ENCODE data around the gene DHTKD1. TPM values are rescaled to one million over a fixed set of nuclear protein-coding genes. Genes with fewer than 3 reads are reported as not detected.
"Not testable (repeated sequence)": the region's sequence is repeated elsewhere in the genome, so short reads cannot be mapped to it uniquely, and the experiment has no call there.

DHTKD1 gene
- total RNA-seq, 2 experiments from 2014 or later, result 17.0 to 20.1 TPM

DNA sequence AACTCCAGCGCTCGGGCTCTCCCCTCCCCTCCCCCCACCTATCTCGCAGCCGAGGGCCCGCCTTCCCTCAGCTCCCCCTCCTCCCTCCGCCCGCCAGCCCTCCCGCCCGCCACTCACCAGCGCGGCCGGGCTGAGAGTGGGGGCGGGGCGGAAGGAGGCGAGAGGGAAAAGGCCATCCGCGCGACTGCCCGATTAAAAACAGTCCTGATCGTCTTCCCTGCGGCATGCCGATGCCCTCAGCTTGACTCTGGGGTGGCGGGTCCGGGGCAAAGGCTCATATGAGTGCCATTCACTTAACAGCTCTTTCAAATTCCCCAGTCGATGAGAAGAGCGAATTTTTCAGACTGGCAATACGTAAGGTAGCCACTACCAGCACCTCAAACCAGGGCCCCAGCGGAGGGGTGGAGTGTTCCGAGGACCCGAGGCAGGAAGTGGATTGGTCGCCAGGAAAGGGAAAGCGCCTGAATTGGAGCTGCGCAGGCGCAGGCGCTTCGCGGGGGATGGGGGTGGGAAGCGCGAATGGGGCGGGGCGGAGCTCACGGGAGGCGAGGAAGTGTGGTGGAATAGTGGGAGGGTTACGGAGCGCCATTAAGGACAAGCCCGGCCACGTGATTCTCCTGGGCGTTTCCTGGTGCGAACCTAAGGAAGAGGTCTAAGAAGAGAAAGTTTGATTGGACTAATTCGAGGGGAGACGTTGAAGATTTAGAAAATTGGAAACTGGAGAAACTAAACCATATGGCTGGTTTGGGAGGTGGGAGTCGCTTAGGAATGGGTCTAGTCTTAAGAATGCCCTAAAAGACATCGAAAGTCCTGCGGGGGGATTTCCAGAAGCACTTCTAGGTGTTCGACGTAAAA lies 25.7 kb upstream of the DHTKD1 start, which contains the start of gene UPF2:
UPF2 (minus strand) TSS at position 13 of the 855 bp plus-strand sequence. CDS start 7,386 bp downstream, outside the sequence.
- Mint-ChIP-seq H3K4me3 (peak within 1 kb of the TSS; percentile 98), H3K36me3 (ENCODE audit: low read depth) (peaks cover 9% of the 10 kb centered on the region), H3K27ac (peak within 1 kb of the TSS; percentile 99), H3K27me3 (ENCODE audit: low read depth) (no peaks in the 10 kb centered on the region), H3K4me1 (ENCODE audit: low read depth) (peaks cover 33% of the 10 kb centered on the region), H3K9me3 (no peaks in the 10 kb centered on the region)
- peak; percentile 98 for DNase-seq
- intact Hi-C loops (cut with micrococcal nuclease), result loop anchor here (1.0 to 10.0 kb wide), 7 partner anchors 25 to 1259 kb away; partner anchors contain the start of genes DHTKD1, NUDT5, PHYH and SEC61A2
- CTCF ChIA-PET, result interaction anchor here (0.7 to 1.4 kb wide), 2 partner anchors 20 to 152 kb away, joined by 4 to 5 read pairs; partner anchors contain the start of genes CDC123 and NUDT5

DNA sequence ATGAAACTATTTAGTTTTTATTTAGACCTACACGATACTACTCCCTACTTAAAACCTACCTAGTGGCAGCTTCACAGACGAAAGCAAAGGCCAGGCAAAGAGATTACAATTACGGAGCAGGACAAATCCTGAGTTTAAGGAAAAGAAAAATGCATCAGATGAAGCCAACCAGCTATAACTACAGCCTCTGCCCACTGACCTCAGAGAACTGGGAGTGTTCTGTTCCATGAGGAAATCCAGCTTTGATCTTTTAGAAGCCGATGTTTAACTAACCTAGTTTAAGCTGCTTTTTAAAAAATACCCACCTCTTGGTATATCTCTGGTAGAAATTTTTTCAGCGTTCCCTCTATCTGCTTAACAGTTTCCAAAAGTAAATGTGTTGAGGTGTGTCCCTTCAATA lies 23.2 kb upstream of the DHTKD1 start:
- intact Hi-C loops (cut with micrococcal nuclease), result loop anchor here (10.0 kb wide), 1 partner anchor 871 kb away; no protein-coding TSS in a partner anchor
- CTCF ChIA-PET, result no interaction called here
- Mint-ChIP-seq H3K4me1 (ENCODE audit: low read depth) (peaks cover 17% of the 10 kb centered on the region), H3K27me3 (ENCODE audit: low read depth) (no peaks in the 10 kb centered on the region), H3K36me3 (ENCODE audit: low read depth) (peaks cover 3% of the 10 kb centered on the region), H3K9me3 (no peaks in the 10 kb centered on the region), H3K4me3 (no peak overlapping the region), H3K27ac (no peak overlapping the region)
- no peak for DNase-seq

DNA sequence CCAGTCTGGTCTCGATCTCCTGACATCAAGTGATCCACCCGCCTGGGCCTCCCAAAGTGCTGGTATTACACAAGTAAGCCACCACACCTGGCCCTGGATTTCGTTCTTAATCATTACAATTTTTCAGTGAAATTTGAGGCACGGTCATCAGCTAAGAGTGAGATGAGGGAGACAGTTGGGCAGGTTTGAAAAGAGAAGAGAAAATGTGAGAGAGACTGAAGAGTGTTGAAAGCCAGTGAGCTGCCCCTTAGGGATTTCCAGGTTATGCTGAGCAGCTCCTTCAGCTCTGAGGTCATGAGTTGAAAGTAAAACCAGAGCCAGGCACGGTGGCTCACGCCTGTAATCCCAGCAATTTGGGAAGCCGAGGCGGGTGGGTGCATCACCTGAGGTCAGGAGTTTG lies 20.2 kb upstream of the DHTKD1 start:
- Mint-ChIP-seq H3K27me3 (ENCODE audit: low read depth) (no peaks in the 10 kb centered on the region), H3K27ac (no peak overlapping the region), H3K36me3 (ENCODE audit: low read depth) (no peaks in the 10 kb centered on the region), H3K4me1 (ENCODE audit: low read depth) (peaks cover 2% of the 10 kb centered on the region), H3K4me3 (no peak overlapping the region), H3K9me3 (no peaks in the 10 kb centered on the region)
- CTCF ChIA-PET, result no interaction called here
- no peak for DNase-seq
- intact Hi-C loops (cut with micrococcal nuclease), result loop anchor here (10.0 kb wide), 1 partner anchor 874 kb away; no protein-coding TSS in a partner anchor

- Mint-ChIP-seq H3K36me3 (ENCODE audit: low read depth) (no peaks in the 10 kb centered on the region), H3K27me3 (ENCODE audit: low read depth) (no peaks in the 10 kb centered on the region), H3K9me3 (no peaks in the 10 kb centered on the region), H3K4me1 (ENCODE audit: low read depth) (no peaks in the 10 kb centered on the region), H3K27ac (no peak overlapping the region), H3K4me3 (no peak overlapping the region)
- intact Hi-C loops (cut with micrococcal nuclease), result no loop called here
- CTCF ChIA-PET, result interaction anchor here (0.5 to 1.0 kb wide), 2 partner anchors 13 to 541 kb away, joined by 3 read pairs; no protein-coding TSS in a partner anchor
- no peak for DNase-seq
Observed at GRCh38 chr10:12050528-12050927, 18.2 kb upstream of the DHTKD1 start.

DNA sequence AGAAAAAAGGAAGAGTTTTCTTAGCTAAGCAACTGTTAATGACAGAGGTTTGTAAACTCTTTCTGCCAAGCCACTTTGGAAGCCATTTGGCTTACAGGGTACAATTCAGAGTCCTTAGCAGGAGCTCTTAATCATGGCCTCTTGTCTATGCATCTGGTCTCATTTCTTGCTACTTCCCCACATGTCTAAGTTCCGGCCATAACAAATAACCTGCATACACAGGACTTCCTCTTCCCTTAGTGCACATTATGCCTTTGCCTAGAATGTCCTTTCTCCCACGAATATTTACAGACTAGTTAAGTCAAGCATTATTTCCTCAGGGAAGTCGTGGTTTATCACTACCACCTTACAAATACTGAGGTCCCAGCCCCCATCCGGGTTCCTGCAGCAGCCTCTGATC lies 17.5 kb upstream of the DHTKD1 start:
- no peaks in the 10 kb centered on the region for H3K36me3 Mint-ChIP-seq (ENCODE audit: low read depth)
- no peaks in the 10 kb centered on the region for H3K4me1 Mint-ChIP-seq (ENCODE audit: low read depth)
- no peak for DNase-seq
- no peaks in the 10 kb centered on the region for H3K27me3 Mint-ChIP-seq (ENCODE audit: low read depth)
- H3K4me3 Mint-ChIP-seq, result no peak overlapping the region
- no peaks in the 10 kb centered on the region for H3K9me3 Mint-ChIP-seq
- no peak overlapping the region for H3K27ac Mint-ChIP-seq
- intact Hi-C loops (cut with micrococcal nuclease), result no loop called here
- CTCF ChIA-PET, result interaction anchor here (0.5 to 1.0 kb wide), 3 partner anchors 12 to 540 kb away, joined by 3 read pairs; no protein-coding TSS in a partner anchor

- H3K36me3 Mint-ChIP-seq (ENCODE audit: low read depth), result no peaks in the 10 kb centered on the region
- intact Hi-C loops (cut with micrococcal nuclease), result no loop called here
- no peaks in the 10 kb centered on the region for H3K4me1 Mint-ChIP-seq (ENCODE audit: low read depth)
- no peak overlapping the region for H3K4me3 Mint-ChIP-seq
- H3K27ac Mint-ChIP-seq, result no peak overlapping the region
- DNase-seq, result no peak
- CTCF ChIA-PET, result interaction anchor here (1.0 kb wide), 1 partner anchor 11 kb away, joined by 3 read pairs; no protein-coding TSS in a partner anchor
- H3K9me3 Mint-ChIP-seq, result no peaks in the 10 kb centered on the region
- H3K27me3 Mint-ChIP-seq (ENCODE audit: low read depth), result no peaks in the 10 kb centered on the region
Observed at GRCh38 chr10:12055732-12056131, 13.0 kb upstream of the DHTKD1 start.

DNA sequence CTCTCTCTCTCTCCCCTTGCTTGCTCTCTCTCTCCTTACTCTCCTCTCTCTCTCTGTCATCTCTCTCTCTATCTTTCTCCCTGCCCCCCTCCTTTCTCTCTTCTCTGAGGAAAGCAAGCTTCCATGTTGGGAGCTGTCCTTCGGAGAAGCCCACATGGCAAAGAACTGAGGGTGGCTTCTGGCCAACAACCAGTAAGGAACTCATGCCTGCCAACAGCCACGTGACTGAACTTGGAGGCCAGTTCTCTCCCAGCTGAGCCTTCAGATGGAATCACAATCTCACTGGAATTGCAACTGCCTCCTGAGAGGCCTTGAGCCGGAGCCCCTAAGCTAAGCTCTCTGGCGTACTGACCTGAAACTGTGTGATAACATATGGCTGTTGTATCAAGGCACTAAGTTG lies 12.0 kb upstream of the DHTKD1 start:
- H3K9me3 Mint-ChIP-seq, result no peaks in the 10 kb centered on the region
- H3K36me3 Mint-ChIP-seq (ENCODE audit: low read depth), result no peaks in the 10 kb centered on the region
- H3K4me1 Mint-ChIP-seq (ENCODE audit: low read depth), result no peaks in the 10 kb centered on the region
- CTCF ChIA-PET, result interaction anchor here (0.6 kb wide), 1 partner anchor 26 kb away, joined by 3 read pairs; no protein-coding TSS in a partner anchor
- H3K27me3 Mint-ChIP-seq (ENCODE audit: low read depth), result no peaks in the 10 kb centered on the region
- no peak overlapping the region for H3K4me3 Mint-ChIP-seq
- no peak for DNase-seq
- H3K27ac Mint-ChIP-seq, result no peak overlapping the region
- intact Hi-C loops (cut with micrococcal nuclease), result no loop called here

GRCh38 chr10:12061124-12061523 lies 7.6 kb upstream of the DHTKD1 start:
- Mint-ChIP-seq H3K4me1 (ENCODE audit: low read depth) (no peaks in the 10 kb centered on the region), H3K36me3 (ENCODE audit: low read depth) (no peaks in the 10 kb centered on the region), H3K4me3 (no peak overlapping the region), H3K27me3 (ENCODE audit: low read depth) (no peaks in the 10 kb centered on the region), H3K27ac (no peak overlapping the region), H3K9me3 (no peaks in the 10 kb centered on the region)
- intact Hi-C loops (cut with micrococcal nuclease), result no loop called here
- DNase-seq, result no peak
- CTCF ChIA-PET, result no interaction called here

DNA sequence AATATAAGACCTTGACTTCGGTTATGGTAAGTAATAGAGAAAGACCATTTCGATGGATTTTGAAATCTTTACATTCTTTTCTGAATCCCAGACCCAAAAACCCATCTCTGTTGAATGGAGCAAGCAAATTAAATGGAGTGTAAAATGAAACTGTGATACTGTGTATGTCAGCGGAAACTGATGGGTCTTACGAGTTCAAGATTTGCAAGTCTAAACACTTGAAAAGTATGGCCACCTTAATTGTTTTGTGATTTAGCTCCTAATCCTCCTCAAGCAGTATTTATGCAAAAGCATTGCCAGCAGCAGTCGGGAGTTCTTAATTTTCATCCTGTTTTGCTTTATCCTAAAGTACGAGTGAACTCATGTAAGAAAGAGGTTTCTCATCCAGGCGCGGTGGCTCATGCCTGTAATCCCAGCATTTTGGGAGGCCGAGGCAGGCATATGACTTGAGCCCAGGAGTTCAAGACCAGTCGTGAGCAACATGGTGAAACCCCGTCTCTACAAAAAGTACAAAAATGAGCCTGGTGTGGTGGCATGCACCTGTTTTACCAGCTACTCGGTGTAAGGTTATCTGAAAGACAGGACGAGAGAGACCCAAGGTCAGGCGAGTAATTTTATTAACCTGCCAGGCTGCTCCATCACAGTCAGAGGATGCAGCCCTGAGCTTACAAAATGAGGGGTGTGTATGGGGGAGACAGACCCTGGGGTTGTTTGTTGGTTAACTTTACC lies 5.8 kb upstream of the DHTKD1 start:
- no peak overlapping the region for H3K27ac Mint-ChIP-seq
- no peak for DNase-seq
- H3K4me1 Mint-ChIP-seq (ENCODE audit: low read depth), result peaks cover 3% of the 10 kb centered on the region
- no peaks in the 10 kb centered on the region for H3K36me3 Mint-ChIP-seq (ENCODE audit: low read depth)
- intact Hi-C loops (cut with micrococcal nuclease), result no loop called here
- H3K27me3 Mint-ChIP-seq (ENCODE audit: low read depth), result no peaks in the 10 kb centered on the region
- no peaks in the 10 kb centered on the region for H3K9me3 Mint-ChIP-seq
- no peak overlapping the region for H3K4me3 Mint-ChIP-seq
- CTCF ChIA-PET, result interaction anchor here (0.6 kb wide), 1 partner anchor 12 kb away, joined by 3 read pairs; no protein-coding TSS in a partner anchor

DNA sequence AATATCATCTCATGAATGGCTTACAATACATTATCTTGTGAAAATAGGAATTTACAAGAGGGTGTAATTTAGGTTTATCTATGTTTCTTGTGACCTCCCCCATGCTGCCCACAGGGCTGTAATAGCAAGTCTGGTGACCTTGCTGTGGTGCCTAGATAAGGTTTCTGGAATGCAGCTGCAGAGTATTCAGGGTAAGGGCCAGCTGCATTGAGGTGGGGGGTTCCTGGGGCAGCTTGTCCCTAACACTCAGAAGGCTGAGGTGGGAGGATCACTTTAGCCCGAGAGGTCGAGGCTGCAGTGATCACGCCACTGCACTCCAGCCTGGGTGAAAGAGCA lies 5.3 kb upstream of the DHTKD1 start:
- no peaks in the 10 kb centered on the region for H3K9me3 Mint-ChIP-seq
- no peak overlapping the region for H3K4me3 Mint-ChIP-seq
- CTCF ChIA-PET, result interaction anchor here (0.6 kb wide), 1 partner anchor 13 kb away, joined by 3 read pairs; no protein-coding TSS in a partner anchor
- no peaks in the 10 kb centered on the region for H3K27me3 Mint-ChIP-seq (ENCODE audit: low read depth)
- H3K36me3 Mint-ChIP-seq (ENCODE audit: low read depth), result no peaks in the 10 kb centered on the region
- no peak overlapping the region for H3K27ac Mint-ChIP-seq
- peaks cover 6% of the 10 kb centered on the region for H3K4me1 Mint-ChIP-seq (ENCODE audit: low read depth)
- intact Hi-C loops (cut with micrococcal nuclease), result no loop called here
- DNase-seq, result no peak

- Mint-ChIP-seq H3K27ac (no peak overlapping the region), H3K27me3 (ENCODE audit: low read depth) (no peaks in the 10 kb centered on the region), H3K36me3 (ENCODE audit: low read depth) (no peaks in the 10 kb centered on the region), H3K4me1 (ENCODE audit: low read depth) (peaks cover 21% of the 10 kb centered on the region), H3K4me3 (no peak overlapping the region), H3K9me3 (no peaks in the 10 kb centered on the region)
- no peak for DNase-seq
- intact Hi-C loops (cut with micrococcal nuclease), result no loop called here
- CTCF ChIA-PET, result no interaction called here
Observed at GRCh38 chr10:12067336-12067735, 1.4 kb upstream of the DHTKD1 start.

- DNase-seq; H3K27ac Mint-ChIP-seq; H3K36me3 Mint-ChIP-seq (ENCODE audit: low read depth); H3K27me3 Mint-ChIP-seq (ENCODE audit: low read depth); intact Hi-C loops (cut with micrococcal nuclease); CTCF ChIA-PET; H3K9me3 Mint-ChIP-seq; H3K4me3 Mint-ChIP-seq: not testable (repeated sequence)
- peaks cover 24% of the 10 kb centered on the region for H3K4me1 Mint-ChIP-seq (ENCODE audit: low read depth)
Observed at GRCh38 chr10:12071441-12071840, 2.7 kb downstream of the DHTKD1 start.
